Mesodermal cell (in vitro differentiated cells): Measurements from ENCODE around the gene CST3.

Source experiments
- H3K27ac ChIP-seq: 2 replicates; pipeline ENCODE4 v1.7.0; 2013; ENCODE audit warnings: mild to moderate bottlenecking, low read depth, low read length, moderate library complexity; ENCODE audit not compliant: severe bottlenecking
- H3K36me3 ChIP-seq: 2 replicates; pipeline ENCODE4 v1.7.1; 2013; ENCODE audit warnings: mild to moderate bottlenecking, low read length, moderate library complexity; ENCODE audit not compliant: control insufficient read depth, insufficient read depth
- H3K4me1 ChIP-seq: one replicate; pipeline ENCODE4 v1.7.1; 2013; ENCODE audit warnings: mild to moderate bottlenecking, low read length; ENCODE audit not compliant: insufficient read depth, control insufficient read depth, poor library complexity, severe bottlenecking
- H3K4me3 ChIP-seq: 2 replicates; pipeline ENCODE4 v1.7.0; 2013; ENCODE audit warnings: low read length, control low read depth, mild to moderate bottlenecking; ENCODE audit not compliant: insufficient read depth, poor library complexity, severe bottlenecking; ENCODE audit errors: extremely low read depth
- H3K9me3 ChIP-seq: 2 replicates; pipeline ENCODE4 v1.7.1; 2013; ENCODE audit warnings: mild to moderate bottlenecking, low read length, moderate library complexity; ENCODE audit not compliant: control insufficient read depth
- WGBS, 2 experiments: methylation state at CpG; one replicate each; pipeline ENCODE4 v1.1.5; 2013; ENCODE audit warnings: missing lambda C conversion rate in 2 of 2; ENCODE audit not compliant: insufficient coverage in 2 of 2; 5-methylcytosine and 5-hydroxymethylcytosine counted together

Gene CST3

DNA sequence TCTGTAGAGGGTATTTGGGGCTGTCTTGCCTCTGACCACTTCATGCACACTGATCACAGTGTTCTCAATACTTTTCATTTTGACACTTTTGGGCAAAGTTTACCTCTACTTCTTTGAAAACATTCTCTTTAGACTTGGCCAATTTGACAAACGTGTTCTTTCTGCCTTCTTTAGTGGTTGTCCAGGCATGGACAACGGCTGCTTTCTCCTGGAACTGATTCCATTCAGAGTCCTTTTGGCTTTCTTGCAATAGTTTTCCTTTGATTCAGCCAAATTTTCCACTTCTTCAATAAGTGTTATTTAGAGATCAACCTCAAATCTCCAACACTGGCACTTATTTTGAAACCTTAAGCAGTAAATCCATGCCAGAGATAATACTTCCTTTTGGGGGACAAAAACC is 25.4 kb downstream of the CST3 start:
- no peaks in the 10 kb centered on the region for H3K9me3 ChIP-seq
- H3K4me3 ChIP-seq, result no peak overlapping the region
- H3K27ac ChIP-seq, result no peak overlapping the region
- 86 to 92% methylated on average over 2 of the region's 2 CpGs for WGBS, 2 experiments
- H3K36me3 ChIP-seq, result no peaks in the 10 kb centered on the region
- peaks cover 2% of the 10 kb centered on the region for H3K4me1 ChIP-seq

GRCh38 chr20:23609486-23610109 is 28.2 kb downstream of the CST3 start:
- no peak overlapping the region for H3K4me3 ChIP-seq
- peaks cover 2% of the 10 kb centered on the region for H3K4me1 ChIP-seq
- H3K36me3 ChIP-seq, result no peaks in the 10 kb centered on the region
- no peaks in the 10 kb centered on the region for H3K9me3 ChIP-seq
- H3K27ac ChIP-seq, result no peak overlapping the region
- WGBS, 2 experiments, result 69% methylated on average over 3 of the region's 5 CpGs; no CpG with 5 or more reads in 1 of the 2 experiments

- H3K36me3 ChIP-seq, result no peaks in the 10 kb centered on the region
- H3K9me3 ChIP-seq, result no peaks in the 10 kb centered on the region
- peaks cover 2% of the 10 kb centered on the region for H3K4me1 ChIP-seq
- no peak overlapping the region for H3K4me3 ChIP-seq
- 54 to 55% methylated on average over 14 to 16 of the region's 18 CpGs for WGBS, 2 experiments
- H3K27ac ChIP-seq, result no peak overlapping the region
Observed at GRCh38 chr20:23608251-23608846, 29.4 kb downstream of the CST3 start.

DNA sequence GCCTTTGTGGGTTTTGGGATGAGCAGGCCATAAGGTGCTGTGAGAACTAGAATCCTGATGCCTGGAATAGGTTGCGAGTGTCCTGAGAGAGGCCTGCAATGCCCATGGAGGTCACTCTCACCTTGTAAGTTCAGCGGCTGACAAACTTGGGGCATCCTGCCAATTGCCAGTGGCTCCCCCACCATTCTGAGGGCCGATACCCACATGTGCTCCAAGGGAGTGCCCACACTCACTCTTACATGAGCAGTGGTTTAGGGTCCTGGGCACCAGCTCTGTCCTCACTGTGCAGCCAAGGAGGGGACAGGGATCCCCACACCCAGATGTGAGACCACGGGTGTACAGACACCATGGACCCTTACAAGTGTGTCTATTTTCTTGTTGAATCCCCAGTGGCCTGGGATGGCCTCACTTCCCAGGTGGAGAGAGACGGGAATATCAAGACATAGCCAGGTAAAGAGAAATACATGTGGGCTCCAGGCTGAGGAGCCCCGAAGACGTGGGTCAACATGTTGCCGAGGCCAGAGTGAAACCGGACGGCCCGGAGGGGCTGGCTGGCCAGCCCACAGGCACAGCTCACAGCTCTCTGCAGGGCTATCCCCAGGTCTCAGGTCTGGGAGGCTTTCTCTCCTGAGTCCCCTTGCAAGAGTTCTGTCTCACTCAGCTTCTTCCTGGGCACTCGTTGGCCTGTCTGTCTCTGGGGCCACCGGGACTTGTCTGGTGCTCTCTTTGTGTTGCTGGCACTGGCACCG is 30.1 kb downstream of the CST3 start:
- Histone ChIP-seq H3K27ac (no peak overlapping the region), H3K36me3 (no peaks in the 10 kb centered on the region), H3K4me3 (no peak overlapping the region), H3K9me3 (no peaks in the 10 kb centered on the region), H3K4me1 (peaks cover 2% of the 10 kb centered on the region)
- 87 to 92% methylated on average over 13 of the region's 14 CpGs for WGBS, 2 experiments

DNA sequence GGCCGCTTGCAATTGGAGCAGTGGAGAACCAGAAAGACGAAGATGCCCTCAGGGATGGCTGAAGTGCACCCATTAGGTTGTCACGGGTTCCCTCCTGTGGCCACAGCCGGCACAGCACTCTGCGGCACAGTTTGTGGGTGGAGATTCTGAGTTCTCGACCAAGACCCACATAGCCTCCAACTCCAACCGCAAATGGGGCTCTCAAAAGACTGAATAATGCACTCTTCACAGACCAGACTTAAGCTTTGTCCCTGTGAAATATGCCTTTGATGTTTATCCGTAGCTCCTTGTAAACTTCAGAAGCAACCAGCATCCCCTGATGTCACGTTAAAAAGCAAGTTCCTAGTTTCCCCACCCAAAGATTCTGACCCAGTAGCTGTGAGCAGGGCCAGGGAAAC is 31.1 kb downstream of the CST3 start:
- Histone ChIP-seq H3K9me3 (no peaks in the 10 kb centered on the region), H3K4me1 (peaks cover 2% of the 10 kb centered on the region), H3K27ac (no peak overlapping the region), H3K4me3 (no peak overlapping the region), H3K36me3 (no peaks in the 10 kb centered on the region)
- WGBS, 2 experiments, result 16 to 26% methylated on average over 6 of the region's 9 CpGs

GRCh38 chr20:23605867-23606651 is 31.7 kb downstream of the CST3 start, which contains the start of gene CST9:
Gene CST9, minus strand, starts transcription at chr20:23605917. Its CDS starts 53 bp downstream, at chr20:23605864.
- Histone ChIP-seq H3K4me3 (no peak within 1 kb of the TSS), H3K4me1 (peaks cover 2% of the 10 kb centered on the region), H3K27ac (no peak within 1 kb of the TSS), H3K36me3 (no peaks in the 10 kb centered on the region), H3K9me3 (no peaks in the 10 kb centered on the region)
- WGBS, 2 experiments, result 67 to 70% methylated on average over 11 of the region's 16 CpGs

DNA sequence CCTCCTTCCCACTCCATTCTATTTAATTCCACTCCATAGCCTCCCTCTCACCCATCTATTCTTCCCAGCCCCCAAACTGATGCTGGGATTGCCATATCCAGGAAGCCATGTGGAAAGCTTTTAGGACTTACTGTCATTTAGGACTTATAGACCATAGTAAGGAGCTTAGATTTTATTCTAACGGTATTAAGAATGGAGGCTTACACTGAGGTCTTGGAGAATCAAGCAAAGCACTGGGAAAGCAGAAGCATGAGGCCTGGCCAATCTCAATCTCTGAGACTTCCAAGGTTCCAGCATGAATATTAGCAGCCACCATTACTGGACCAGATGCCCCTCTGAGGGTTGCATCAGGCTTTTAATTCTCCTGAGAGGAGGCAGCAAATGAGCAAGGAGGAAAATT is 33.4 kb downstream of the CST3 start:
- peaks cover 2% of the 10 kb centered on the region for H3K4me1 ChIP-seq
- H3K4me3 ChIP-seq, result no peak overlapping the region
- no peaks in the 10 kb centered on the region for H3K9me3 ChIP-seq
- H3K27ac ChIP-seq, result no peak overlapping the region
- WGBS, 2 experiments, result 91 to 100% methylated on average over 1 of the region's 1 CpG
- H3K36me3 ChIP-seq, result no peaks in the 10 kb centered on the region

DNA sequence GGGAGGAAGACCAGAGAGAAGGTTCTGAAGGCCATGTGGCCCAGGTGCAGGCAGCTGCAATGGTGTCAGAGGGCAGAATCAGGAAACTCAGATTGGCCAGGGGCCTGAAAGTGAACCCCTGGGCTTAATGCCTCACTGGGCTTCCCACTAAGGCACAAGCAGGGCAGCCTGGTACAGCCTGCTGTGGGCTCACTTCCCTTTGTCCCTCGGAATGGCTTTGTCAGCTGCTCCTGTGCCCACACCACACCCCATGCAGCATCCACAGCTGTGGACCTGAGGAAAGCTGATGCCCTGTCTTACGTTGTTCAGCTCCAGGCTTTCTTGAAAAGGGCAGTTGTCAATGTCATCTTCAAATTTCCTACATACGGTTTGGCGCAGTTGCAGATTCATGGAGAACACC is 34.4 kb downstream of the CST3 start:
- no peaks in the 10 kb centered on the region for H3K36me3 ChIP-seq
- no peaks in the 10 kb centered on the region for H3K4me1 ChIP-seq
- H3K9me3 ChIP-seq, result no peaks in the 10 kb centered on the region
- WGBS, 2 experiments, result 95 to 96% methylated on average over 3 to 4 of the region's 4 CpGs
- H3K27ac ChIP-seq, result no peak overlapping the region
- H3K4me3 ChIP-seq, result no peak overlapping the region

GRCh38 chr20:23602699-23603098 is 35.1 kb downstream of the CST3 start:
- H3K9me3 ChIP-seq, result no peaks in the 10 kb centered on the region
- no peaks in the 10 kb centered on the region for H3K4me1 ChIP-seq
- H3K36me3 ChIP-seq, result no peaks in the 10 kb centered on the region
- 88 to 89% methylated on average over 5 of the region's 6 CpGs for WGBS, 2 experiments
- no peak overlapping the region for H3K4me3 ChIP-seq
- H3K27ac ChIP-seq, result no peak overlapping the region

- H3K4me1 ChIP-seq, result no peaks in the 10 kb centered on the region
- H3K9me3 ChIP-seq, result no peaks in the 10 kb centered on the region
- H3K4me3 ChIP-seq, result no peak overlapping the region
- no peak overlapping the region for H3K27ac ChIP-seq
- WGBS, 2 experiments, result 91 to 100% methylated on average over 1 to 2 of the region's 2 CpGs
- H3K36me3 ChIP-seq, result no peaks in the 10 kb centered on the region
Observed at GRCh38 chr20:23602241-23602640, 35.5 kb downstream of the CST3 start.
